Omental fat pad (tissue), 4 donors: ENCODE measurements around the gene TRMT1L. TPM values are rescaled to one million over a fixed set of nuclear protein-coding genes. Genes with fewer than 3 reads are reported as not detected.
"Not testable (repeated sequence)": the region's sequence is repeated elsewhere in the genome, so short reads cannot be mapped to it uniquely, and the experiment has no call there.

Experiments used
- ATAC-seq: fragments of 150-250 bp; one replicate; pipeline ENCODE4 v1.9.1; 2016; ENCODE audit warnings: mild to moderate bottlenecking, moderate library complexity; ENCODE audit not compliant: low FRiP score
- DNase-seq: peaks from one replicate; pipeline ENCODE4 v3.0.0-alpha.2; 2019; ENCODE audit warnings: low spot score
- CTCF ChIP-seq, 3 donors: fragments of 450-650 bp; IDR thresholded peaks; one replicate each; pipeline ENCODE4 v1.5.1; 2016 to 2017; ENCODE audit warnings: antibody characterized with exemption in 3 of 3, mild to moderate bottlenecking in 3 of 3, moderate library complexity in 2 of 3
- total RNA-seq, 4 donors: library from RNA; depleted of rRNA; stranded (reverse); fragments of >200 nt; gene quantifications; one replicate each; pipeline ENCODE4 v1.1.0, GENCODE V29; 2016

TRMT1L gene
- total RNA-seq: 10 to 100 TPM in 3 of 4 donors, 1 to 10 TPM in 1; 7.2 to 15.1 (median 12.4) TPM

DNA sequence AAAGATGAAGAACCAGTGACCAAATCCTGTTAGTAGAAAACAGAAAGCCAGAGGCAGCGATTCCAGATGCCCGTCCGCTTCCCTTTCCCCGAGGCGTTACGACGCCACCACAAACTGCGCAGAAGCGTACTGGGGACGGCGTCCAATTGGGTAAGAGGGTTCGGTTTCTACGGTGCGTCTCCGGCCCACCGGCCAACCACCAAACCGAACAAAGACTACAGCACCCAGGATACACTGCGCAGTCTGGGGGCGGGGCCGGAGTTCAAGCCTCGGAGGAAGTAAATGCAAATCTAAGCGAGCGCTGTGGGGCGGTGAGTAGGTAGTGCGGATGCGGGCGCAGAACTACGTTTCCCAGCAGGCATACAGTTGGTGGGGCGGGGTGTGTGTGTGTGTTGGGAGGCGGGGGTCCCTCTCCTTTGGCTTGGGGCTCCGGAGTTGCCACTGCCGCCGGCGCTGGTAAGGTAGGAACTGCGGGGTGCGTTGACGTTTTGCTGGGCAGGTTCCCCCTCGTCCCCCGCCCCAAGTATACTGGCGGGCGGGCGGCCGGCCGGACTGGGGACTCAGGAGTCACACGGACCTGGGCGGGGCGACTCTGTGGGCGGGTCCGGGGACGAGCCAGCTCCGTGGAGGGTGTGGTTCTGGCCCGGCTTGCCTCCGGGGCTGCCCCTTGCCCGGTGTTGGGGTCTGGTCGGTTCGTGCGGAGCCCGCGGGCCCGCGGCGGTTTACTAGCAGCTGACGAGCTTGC, at the start of gene TRMT1L, which contains the start of gene SWT1:
Gene TRMT1L (minus strand): TSS at position 100 of the 745 bp plus-strand sequence. CDS start 241 bp downstream, outside the sequence.
Gene SWT1 (plus strand): TSS at position 314 of the 745 bp plus-strand sequence. CDS start 3,675 bp downstream, outside the sequence.
- TF ChIP-seq CTCF (IDR thresholded peaks at IDR 0.05): no peak
- DNase-seq (peak; percentile 98), ATAC-seq (peak; percentile 99)

- ATAC-seq (no peak), DNase-seq (no peak)
- no peak for TF ChIP-seq CTCF (IDR thresholded peaks at IDR 0.05)
Measured at GRCh38 chr1:185200889-185201288, 44.1 kb upstream of the TRMT1L start.

DNA sequence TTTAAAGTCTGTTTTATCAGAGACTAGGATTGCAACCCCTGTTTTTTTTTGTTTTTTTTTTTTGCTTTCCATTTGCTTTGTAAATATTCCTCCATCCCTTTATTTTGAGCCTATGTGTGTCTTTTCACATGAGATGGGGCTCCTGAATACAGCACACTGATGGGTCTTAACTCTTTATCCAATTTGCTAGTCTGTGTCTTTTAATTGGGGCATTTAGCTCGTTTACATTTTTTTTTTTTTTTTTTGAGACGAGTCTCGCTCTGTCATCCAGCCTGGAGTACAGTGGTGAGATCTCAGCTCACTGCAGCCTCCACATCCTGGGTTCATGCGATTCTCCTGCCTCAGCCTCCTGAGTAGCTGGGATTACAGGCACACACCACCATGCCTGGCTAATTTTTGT, 42.0 kb upstream of the TRMT1L start:
- ATAC-seq, DNase-seq: not testable (repeated sequence)

DNA sequence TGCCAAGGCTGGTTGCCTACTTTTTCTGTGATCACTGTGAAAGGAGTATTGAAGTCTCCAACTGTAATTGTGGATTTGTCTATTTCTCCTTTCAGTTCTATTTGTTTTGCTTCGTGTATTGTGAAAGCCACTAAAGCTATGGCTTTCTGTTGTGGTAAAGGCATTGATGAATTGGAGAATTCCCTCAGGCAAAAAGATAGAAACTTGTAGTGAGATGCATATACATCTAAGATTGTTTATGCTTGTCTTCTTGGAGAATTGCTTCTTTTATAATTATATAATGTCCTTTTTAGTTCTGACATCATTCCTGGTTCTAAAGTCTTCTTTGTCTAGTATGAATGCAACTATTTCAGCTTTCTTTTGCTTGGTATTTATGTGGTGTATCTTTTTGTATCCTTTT, 37.0 kb upstream of the TRMT1L start:
- TF ChIP-seq CTCF (IDR thresholded peaks at IDR 0.05): no peak
- no peak for DNase-seq
- ATAC-seq: no peak

DNA sequence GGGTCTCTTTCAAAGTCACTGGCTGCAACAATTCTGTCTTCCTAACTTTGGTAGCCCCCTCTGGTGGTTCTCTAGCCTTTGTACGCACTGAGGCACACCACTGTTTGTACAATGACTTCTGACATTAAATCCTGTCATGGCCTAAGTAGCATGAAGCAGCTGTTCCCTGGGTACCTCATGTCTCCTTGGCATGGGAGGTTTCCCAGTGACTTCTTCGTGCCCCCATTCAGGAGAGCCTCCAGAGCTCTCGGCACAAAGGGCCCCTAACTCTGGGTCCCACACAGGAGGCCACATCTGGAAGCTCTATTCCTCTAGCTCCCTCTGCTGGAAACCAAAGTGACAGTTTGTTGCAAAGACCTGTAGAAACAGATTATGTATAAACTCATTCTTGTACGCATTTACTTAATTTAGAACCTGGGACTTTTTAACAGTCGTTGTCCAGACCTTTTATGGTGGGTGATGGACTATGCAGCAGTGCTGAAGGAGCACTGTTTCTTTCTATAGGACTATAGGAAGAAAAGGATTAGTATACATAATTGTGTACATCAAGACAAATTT, 13.6 kb upstream of the TRMT1L start:
- ATAC-seq (no peak), DNase-seq (no peak)
- no peak for TF ChIP-seq CTCF (IDR thresholded peaks at IDR 0.05)

GRCh38 chr1:185166106-185166505, 9.4 kb upstream of the TRMT1L start:
- no peak for TF ChIP-seq CTCF (IDR thresholded peaks at IDR 0.05)
- DNase-seq (no peak), ATAC-seq (no peak)

GRCh38 chr1:185162491-185162890, 5.7 kb upstream of the TRMT1L start:
- ATAC-seq: no peak
- no peak for DNase-seq
- TF ChIP-seq CTCF (IDR thresholded peaks at IDR 0.05): no peak
